GM21786 (cell line): Measurements from ENCODE around the gene UQCR11.

ENCODE experiments used
- ATAC-seq: cut with Tn5 transposase; IDR thresholded peaks from one replicate; pipeline ENCODE4 v1.9.1; 2021; ENCODE audit not compliant: unreplicated experiment

Gene UQCR11

DNA sequence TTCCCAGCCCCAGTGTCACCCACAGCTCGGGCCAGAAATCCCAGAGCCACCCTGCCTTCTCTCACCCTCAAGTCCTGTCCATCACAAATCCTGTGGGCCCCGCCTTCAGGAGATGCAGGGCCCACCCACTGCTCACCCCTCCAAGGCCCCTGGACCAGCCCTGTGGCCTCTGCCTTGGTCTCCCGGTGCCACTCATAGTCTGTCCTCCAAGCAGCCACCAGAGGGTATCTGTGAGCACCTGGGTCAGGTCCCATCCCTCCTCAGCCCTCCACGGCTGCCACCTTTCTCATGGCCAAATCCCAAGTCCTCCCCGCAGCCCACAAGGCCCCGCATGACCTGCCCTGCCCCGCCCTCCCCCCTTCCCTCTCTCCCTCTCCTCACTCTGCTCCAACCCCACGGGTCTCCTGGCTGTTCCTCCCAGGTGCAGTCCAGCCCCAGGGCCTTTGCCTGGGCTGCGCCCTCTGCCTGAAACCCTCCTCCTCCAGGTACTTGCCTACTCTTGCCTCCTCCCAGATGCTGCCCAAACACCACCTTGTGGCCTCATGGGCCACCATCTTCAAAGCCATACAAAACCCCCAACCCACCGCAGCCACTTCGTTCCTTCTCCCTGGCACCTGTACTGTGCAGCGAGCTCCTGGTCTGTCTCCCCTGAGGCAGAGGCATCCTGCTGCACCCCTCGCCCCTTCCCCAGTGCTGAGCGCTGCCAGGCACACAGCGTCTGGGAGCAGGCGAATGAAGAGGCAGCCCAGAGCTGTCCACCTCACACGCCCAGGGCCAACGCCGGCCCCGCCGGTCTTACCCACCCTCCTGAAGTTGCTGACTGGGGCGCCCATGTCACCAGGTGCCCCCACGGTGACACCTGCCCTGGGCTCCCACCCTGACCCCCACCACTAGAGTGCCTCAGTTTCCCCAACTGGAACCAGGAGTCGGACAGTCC lies 13.2 kb upstream of the UQCR11 start:
- no peak for ATAC-seq

DNA sequence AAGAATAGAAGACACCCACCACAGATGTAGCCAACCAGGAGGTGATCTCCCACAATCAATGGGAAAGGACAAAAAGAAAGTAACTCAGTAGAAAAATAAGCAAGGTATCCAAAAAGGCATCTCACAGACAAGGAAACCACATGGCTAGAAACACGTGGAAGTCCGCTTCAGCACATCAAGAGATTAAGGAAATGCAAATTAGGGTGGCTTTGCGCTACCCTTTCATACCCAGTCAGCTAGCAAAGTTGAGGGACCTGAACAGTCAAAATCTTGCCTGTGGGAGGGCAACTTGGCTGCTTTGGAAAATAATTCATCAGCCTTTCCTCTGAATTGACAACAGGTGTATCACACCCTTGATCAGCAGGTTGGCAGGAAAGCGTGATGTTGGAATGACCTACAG lies 11.6 kb upstream of the UQCR11 start:
- no peak for ATAC-seq

GRCh38 chr19:1616396-1616795 lies 11.1 kb upstream of the UQCR11 start:
- ATAC-seq = no peak

DNA sequence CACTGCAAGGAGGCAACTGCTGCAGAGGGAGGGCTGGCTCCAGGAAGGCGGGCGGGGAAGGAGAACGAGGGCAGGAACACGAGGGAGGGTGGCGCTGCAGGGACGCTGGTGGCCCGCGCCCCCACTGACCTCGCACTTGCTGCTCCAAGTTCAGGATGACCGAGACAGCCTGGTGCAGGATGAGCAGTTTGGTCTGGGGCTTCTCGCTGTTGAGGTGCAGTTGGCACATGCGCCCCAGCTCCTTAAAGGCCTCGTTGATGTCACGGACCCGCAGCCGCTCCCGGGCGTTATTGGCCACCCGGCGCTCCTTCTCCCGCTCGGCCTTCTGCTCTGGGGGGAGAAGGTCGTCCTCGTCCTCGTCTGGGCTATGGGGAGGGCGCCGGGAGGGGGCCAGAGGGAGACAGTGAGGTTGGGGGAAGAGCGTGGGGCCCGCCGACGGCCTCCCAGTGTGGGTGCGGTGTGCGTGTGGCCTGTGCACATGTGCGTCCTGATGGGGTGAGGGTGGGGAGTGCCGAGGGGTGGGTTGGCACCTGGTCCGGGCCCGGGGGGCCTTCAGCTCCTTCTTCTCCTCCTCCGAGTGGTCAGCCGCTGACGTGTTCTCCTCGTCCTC lies 10.0 kb upstream of the UQCR11 start:
- no peak for ATAC-seq

GRCh38 chr19:1613808-1614570 lies 8.7 kb upstream of the UQCR11 start:
- no peak for ATAC-seq

GRCh38 chr19:1613146-1613545 lies 7.9 kb upstream of the UQCR11 start:
- no peak for ATAC-seq

DNA sequence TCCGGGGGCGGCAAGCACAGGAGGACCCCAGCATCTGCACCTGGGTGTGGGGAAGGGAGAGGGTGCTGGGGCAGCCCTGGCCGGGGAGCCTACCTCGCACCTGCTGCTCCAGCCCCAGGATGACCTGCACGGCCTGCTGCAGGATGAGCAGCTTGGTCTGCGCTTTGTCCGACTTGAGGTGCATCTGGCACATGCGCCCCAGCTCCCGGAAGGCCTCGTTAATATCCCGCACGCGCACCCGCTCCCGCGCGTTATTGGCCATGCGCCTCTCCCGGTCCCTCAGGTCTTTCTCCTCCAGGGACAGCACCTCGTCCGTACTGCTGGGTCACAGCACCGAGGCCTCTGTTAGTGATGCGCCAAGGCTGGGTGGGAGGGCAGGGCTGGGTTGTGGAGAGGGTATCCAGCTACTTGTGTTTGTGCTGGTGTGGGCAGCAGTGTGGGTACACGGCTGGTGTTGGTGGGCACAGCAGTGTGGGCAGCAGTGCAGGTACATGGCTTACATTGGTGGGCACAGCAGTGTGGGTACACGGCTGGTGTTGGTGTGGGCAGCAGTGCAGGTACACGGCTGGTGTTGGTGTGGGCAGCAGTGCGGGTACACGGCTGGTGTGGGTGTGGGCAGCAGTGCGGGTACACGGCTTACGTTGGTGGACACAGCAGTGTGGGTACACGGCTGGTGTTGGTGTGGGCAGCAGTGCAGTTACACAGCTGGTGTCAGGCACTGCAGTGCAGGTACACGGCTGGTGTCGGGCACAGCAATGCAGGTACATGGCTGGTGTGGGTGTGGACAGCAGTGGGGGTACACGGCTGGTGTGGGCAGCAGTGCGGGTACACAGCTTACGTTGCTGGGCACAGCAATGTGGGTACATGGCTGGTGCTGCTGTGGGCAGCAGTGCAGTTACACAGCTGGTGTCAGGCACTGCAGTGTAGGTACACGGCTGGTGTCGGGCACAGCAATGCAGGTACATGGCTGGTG lies 7.1 kb upstream of the UQCR11 start:
- ATAC-seq = no peak

- ATAC-seq = no peak
Measured at GRCh38 chr19:1611353-1611752, 6.1 kb upstream of the UQCR11 start.

GRCh38 chr19:1610579-1610978 lies 5.3 kb upstream of the UQCR11 start:
- ATAC-seq = no peak

DNA sequence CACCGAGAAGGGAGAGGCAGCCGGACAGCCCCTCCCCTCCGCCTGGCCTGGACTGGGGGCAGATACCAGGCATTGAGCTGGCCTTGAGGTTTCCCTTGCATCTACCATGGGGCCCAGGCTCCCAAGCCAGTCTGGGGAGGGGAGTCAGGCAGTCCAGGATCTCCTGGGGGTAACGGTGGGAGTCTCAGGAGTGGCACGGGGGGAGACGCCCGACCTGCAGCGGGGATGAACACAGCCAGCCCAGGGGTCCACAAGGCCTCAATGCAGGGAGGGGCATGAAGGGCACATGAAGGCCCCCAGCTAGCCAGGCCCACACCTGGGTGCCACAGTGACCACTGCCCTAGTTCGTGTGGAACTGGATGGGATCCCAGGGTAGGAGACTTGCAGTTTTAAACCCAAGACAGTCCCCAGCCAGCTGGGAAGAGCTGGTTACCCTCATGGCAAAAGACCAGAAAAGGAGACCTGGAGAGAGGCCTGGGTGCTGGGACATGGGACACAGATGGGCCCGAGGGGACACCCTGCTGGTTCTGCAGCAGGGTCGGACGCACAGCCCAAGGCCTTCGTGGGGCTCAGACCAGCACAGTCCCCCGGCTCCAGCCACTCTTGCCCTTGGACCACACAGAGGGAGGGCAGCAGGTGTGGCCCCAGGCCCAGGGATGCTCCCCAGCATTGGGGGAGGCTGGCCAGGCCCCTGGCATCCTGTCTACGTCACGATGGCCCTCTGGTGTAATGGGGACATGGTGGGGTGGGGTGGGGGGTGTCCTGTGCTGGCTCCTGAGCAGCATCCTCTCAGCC lies 4.6 kb upstream of the UQCR11 start:
- no peak for ATAC-seq

DNA sequence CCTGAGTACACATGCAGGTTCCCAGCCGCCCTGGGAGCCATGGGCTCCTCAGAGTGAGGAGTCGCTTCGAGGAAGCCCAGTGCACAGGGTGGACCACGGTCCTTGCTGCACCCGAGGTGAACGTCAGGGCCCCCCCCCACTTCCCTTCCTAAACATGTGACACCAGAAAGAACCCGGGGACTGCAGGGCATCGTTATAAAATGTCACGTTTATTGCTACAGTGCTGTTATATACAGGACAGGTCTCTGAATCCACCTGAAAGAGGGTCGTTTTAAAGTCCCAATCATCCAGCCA lies 3.8 kb upstream of the UQCR11 start:
- ATAC-seq = no peak

GRCh38 chr19:1608359-1609102 lies 3.3 kb upstream of the UQCR11 start:
- ATAC-seq = no peak

DNA sequence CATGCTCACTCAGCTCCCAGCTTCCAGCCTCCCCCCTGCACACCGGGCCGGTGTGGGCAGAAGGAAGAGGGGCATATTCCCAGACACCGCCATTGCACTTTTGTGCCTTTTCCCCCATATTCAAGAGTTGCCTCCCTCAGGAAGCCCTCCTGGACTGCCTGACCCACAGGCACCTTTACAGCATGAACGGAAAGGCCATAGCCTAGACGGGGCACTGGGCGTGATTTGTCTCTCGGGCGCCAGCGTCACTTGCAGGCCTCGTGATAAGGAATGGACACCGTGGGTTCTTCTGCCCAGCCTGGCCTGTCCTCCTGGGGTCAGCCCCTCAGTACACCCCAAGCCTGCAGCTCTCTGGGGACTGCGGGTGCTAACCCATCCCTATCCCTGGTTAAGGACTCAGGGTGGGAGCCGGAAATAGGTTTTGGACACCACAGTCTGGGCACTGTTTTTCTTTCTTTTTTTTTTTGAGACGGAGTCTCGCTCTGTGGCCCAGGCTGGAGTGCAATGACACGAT lies 933 bp upstream of the UQCR11 start:
- ATAC-seq = no peak

- ATAC-seq = no peak
Measured at GRCh38 chr19:1602091-1602707, 3.1 kb downstream of the UQCR11 start.

DNA sequence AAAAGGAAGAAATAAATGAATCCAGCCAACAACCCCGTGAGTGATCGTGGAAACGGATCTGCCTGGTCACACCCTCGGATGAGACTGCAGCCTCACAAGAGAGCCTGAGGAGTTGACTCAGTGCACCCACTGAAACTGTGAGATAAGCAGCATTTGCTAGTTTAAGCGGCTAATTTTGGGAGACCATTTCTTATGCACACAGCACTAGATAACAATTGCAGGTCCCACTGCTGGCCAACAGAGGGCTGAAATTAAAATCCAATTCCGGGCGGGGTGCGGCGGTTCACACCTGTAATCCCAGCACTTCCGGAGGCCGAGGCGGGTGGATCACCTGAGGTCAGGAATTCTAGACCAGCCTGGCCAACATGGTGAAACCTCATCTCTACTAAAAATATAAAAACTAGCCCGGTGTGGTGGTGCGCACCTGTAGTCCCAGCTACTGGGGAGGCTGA lies 3.6 kb downstream of the UQCR11 start:
- ATAC-seq = no peak

- no peak for ATAC-seq
Measured at GRCh38 chr19:1599460-1599846, 5.8 kb downstream of the UQCR11 start.

DNA sequence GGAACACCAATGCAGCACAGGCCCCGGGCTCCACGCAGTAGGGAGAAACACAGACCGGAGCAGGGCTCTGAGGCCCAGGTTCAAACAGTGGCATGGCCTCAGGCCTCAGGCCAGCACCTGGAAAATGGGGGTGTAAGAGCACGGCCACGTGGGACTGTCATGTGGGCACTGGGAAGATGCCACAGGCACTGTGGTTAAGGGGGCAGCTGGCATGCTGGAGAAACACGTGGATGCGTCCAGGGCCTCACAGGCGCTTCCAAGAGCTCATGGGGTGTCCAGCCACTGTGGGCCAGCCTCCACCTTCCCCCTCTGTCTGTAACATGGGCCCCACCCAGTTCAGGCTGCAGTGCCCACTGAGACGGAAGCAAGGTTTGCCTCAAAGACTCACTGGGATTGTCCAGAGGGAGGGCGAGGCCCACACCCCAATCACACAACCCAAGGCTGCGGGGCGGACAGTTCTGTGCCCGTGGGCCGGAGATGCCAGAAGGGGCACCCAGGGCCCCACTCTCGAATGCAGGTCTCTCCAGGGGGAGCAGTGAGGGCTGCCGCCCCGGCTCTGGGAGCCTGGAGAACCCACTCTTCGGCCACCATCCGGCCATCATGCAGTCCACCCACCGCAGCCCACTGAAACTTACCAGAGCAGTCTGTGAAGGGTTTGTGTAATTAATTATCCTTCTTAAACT lies 6.3 kb downstream of the UQCR11 start:
- ATAC-seq = no peak

DNA sequence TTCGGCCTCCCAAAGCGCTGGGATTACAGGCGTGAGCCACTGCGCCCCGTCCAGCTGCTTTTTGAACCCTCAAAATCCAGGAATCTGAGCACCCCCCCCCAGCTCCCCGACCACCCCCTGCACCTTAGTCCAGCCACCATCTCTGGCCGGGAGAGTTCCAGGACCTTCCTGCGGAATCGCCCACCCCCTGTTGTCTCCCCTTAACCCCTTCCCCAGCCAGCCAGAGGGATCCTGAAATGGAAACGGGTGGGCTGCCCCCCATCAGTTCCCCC lies 11.8 kb downstream of the UQCR11 start:
- no peak for ATAC-seq
